ENCODE measurements around the gene KRTAP5-1. TPM values are rescaled to one million over a fixed set of nuclear protein-coding genes. Genes with fewer than 3 reads are reported as not detected.
A peak's percentile ranks its signal among the peaks of the same experiment; 100 is the strongest.

Gene KRTAP5-1
- total RNA-seq, 2 experiments from 2014 or later, result not detected

GRCh38 chr11:1553808-1554594, 31.1 kb downstream of the KRTAP5-1 start:
- no peaks in the 10 kb centered on the region for H3K36me3 ChIP-seq (ENCODE audit: insufficient read depth, low read length)
- ChIA-PET CTCF (ENCODE audit: unreplicated experiment) (no interaction called here), POLR2A (interaction anchor here (0.6 kb wide), 1 partner anchor 238 kb away, joined by 6 read pairs; no protein-coding TSS in a partner anchor)
- no peak overlapping the region for H3K4me2 ChIP-seq (ENCODE audit: low read length)
- BruUV-seq (replicated peaks), result no TSS peak
- no peak overlapping the region for H3K27ac ChIP-seq (ENCODE audit: low read depth, low read length, poor library complexity, severe bottlenecking)
- intact Hi-C loops (cut with micrococcal nuclease; ENCODE audit: unreplicated experiment), result no loop called here
- no peaks in the 10 kb centered on the region for H3K79me2 ChIP-seq (ENCODE audit: insufficient read depth, low read depth, low read length)
- no peaks in the 10 kb centered on the region for H4K20me1 ChIP-seq (ENCODE audit: insufficient read depth, low read length)
- TF ChIP-seq EZH2phosphoT487 (IDR thresholded peaks at IDR 0.05; ENCODE audit: borderline replicate concordance, low read depth, low read length), result no peak
- no peak for TF ChIP-seq CTCF (conservative IDR thresholded peaks at IDR 0.05; ENCODE audit: low read length)
- no peaks in the 10 kb centered on the region for H3K9me2 ChIP-seq (ENCODE audit: insufficient read depth, low read length)
- DNase-seq (ENCODE audit: low spot score), result no peak
- H3K4me1 ChIP-seq (ENCODE audit: insufficient read depth, low read length, poor library complexity, severe bottlenecking), result no peaks in the 10 kb centered on the region
- H3K4me3 ChIP-seq (ENCODE audit: low read depth, low read length, poor library complexity, severe bottlenecking), result no peak overlapping the region
- H3K9me3 ChIP-seq (ENCODE audit: low read length), result no peaks in the 10 kb centered on the region
- H2AFZ ChIP-seq (ENCODE audit: low read length), result no peak overlapping the region

DNA sequence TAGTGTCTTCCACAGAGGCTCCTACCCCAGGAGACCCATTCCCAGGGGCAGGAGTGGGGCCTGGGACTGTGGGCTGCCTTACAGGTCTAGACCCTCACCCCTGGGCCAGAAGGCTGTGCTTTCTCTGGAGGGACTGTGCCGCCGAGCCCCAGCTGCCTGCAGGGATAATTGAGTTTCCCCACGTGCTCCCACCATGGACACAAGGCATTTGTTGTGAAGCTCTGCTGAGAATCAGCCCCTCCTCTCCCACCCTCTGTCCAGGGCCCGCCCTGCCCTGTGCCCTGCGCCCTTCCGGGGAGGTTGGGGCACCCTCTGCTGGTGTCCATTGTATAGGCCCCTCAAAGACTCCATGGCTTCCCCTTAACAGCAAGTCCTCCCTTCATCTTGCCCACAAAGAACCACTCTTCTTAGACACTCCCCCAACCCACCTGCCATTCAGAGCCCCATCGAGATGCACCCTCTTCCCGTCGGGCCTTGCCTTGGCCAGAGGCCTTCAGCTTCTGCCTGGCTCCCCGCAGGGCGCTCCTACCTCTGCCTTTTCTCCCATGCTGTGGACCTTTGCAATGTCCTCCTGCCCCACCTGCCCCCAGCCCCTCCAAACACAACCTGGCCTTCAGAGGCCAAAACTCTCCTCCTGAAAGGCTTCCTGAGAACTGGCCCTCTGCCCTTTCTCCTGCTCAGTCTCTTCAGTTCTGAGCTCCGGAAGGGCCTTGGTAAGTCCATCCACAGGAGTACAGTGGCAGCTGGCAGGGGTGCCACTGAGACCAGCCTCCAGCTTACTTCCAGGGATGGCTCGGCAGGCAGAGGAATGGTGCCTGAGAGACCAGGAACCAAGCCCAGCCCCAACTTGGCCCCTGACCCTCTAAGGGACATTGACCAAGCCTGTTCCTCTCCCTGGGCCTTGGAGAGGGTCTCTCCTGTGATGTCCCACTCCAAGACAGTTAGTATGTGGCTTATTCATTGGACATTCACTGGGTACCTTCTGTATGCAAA, 35.4 kb downstream of the KRTAP5-1 start:
- TF ChIP-seq CTCF (conservative IDR thresholded peaks at IDR 0.05; ENCODE audit: low read length) (no peak), EZH2phosphoT487 (IDR thresholded peaks at IDR 0.05; ENCODE audit: borderline replicate concordance, low read depth, low read length) (no peak)
- H3K27ac ChIP-seq (ENCODE audit: low read depth, low read length, poor library complexity, severe bottlenecking), result no peak overlapping the region
- CTCF ChIA-PET (ENCODE audit: unreplicated experiment), result interaction anchor here (0.6 kb wide), 1 partner anchor 25 kb away, joined by 8 read pairs; no protein-coding TSS in a partner anchor
- no peak overlapping the region for H2AFZ ChIP-seq (ENCODE audit: low read length)
- no peak overlapping the region for H3K4me2 ChIP-seq (ENCODE audit: low read length)
- no peaks in the 10 kb centered on the region for H3K9me2 ChIP-seq (ENCODE audit: insufficient read depth, low read length)
- intact Hi-C loops (cut with micrococcal nuclease; ENCODE audit: unreplicated experiment), result no loop called here
- no peak overlapping the region for H3K4me3 ChIP-seq (ENCODE audit: low read depth, low read length, poor library complexity, severe bottlenecking)
- DNase-seq (ENCODE audit: low spot score), result peak; percentile 10
- BruUV-seq (replicated peaks), result no TSS peak
- no peaks in the 10 kb centered on the region for H3K36me3 ChIP-seq (ENCODE audit: insufficient read depth, low read length)
- no peaks in the 10 kb centered on the region for H3K79me2 ChIP-seq (ENCODE audit: insufficient read depth, low read depth, low read length)
- no peaks in the 10 kb centered on the region for H3K4me1 ChIP-seq (ENCODE audit: insufficient read depth, low read length, poor library complexity, severe bottlenecking)
- no peaks in the 10 kb centered on the region for H4K20me1 ChIP-seq (ENCODE audit: insufficient read depth, low read length)
- POLR2A ChIA-PET, result no interaction called here
- no peaks in the 10 kb centered on the region for H3K9me3 ChIP-seq (ENCODE audit: low read length)

Data from OCI-LY7 (cell line).